Activated naive CD8-positive, alpha-beta T cell treated with anti-CD3 and anti-CD28 coated beads, Interleukin-2, amount 50 U/mL, for 16 hours (primary cell): ENCODE measurements around the gene GAB2.
"Not testable (repeated sequence)": the region's sequence is repeated elsewhere in the genome, so short reads cannot be mapped to it uniquely, and the experiment has no call there.

Source experiments
- DNase-seq: peaks from one replicate; pipeline ENCODE4 v3.0.0-alpha.2; 2020; ENCODE audit warnings: low read depth, low spot score

The GAB2 gene

DNA sequence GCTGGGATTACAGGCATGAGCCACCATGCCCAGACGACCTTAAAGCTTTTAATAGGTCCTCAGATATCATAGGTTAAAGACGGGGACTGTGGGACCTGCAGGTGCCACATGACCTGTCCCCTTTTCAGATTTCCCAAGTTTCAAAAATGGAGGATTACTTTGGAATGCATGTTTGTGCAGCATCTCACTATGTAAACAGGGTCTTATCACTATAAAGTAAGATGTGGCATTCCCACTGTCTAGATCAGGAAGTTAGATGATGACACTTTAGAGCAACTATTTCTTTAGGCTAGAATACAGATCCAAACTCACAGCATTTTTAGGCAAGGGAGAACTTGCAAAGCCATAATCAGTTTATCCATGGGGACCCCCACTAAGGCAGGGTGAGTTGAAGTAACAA is 136.1 kb downstream of the GAB2 start:
- DNase-seq = no peak

DNA sequence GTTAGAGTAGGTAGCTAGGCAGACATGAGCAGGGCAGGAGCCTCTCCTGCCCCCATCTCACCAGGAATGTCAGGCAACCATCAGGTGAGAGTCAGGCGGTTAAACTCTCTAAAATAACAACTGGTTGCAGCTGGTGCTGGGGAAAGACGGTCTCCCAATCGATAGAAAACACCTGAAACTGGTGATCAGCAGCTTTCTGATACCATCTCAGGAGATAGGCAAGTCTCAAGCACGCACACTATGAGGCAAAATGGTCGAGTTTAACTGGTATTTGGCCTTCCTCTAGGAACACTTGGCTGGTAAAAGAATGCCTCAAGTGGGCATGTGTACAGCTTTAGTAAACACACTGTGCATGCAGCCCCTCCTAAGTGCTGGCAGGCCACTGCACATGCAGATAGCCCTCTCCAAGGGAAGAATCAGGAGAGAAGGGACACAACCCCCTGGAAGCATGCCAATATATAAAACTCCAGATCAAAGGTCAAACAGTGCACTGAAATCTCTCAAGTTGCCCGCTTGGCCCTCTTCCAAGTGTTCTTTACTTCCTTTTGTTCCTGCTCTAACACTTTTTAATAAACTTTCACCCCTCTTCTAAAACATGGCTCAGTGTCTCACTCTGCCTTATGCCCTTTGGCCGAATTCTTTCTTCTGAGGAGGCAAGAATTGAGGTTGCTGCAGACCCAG is 140.2 kb downstream of the GAB2 start:
- no peak for DNase-seq

DNA sequence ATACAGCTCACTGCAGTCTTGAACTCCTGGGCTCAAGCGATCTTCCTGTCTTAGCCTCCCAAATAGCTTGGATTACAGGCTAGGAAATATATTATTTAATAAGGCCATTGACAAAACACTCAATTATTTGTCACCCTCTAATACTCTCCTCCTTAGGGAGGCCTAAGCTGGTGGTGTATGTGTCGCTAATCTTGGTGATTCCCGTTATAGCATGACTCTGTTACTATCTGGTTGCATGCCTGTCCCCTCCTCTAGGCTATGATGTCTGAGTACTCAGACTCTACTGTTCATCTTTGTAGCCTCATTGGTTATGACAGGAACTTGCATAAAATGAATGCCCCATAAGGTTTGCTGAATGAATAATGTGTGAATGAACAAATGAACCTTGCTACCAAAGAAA is 141.3 kb downstream of the GAB2 start:
- DNase-seq = no peak

DNA sequence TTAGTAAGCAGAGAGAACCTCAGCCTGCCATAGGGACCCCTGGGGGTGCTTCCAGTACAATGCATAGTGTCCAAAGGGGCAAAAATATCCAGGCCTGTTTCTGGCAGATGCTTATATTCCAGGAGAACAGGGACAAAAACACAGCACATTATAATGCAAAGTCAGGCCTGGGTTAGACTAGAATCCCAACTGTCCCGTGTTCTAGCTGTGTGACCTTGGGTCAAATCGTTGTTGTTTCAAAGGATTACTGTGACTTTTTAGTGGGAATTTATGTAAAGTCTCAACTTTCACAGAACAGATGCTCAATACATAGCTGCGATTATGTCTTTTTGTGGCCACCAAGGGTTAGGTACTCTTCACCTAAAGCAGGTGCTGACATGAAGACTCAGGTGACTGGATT is 142.9 kb downstream of the GAB2 start:
- DNase-seq = no peak

DNA sequence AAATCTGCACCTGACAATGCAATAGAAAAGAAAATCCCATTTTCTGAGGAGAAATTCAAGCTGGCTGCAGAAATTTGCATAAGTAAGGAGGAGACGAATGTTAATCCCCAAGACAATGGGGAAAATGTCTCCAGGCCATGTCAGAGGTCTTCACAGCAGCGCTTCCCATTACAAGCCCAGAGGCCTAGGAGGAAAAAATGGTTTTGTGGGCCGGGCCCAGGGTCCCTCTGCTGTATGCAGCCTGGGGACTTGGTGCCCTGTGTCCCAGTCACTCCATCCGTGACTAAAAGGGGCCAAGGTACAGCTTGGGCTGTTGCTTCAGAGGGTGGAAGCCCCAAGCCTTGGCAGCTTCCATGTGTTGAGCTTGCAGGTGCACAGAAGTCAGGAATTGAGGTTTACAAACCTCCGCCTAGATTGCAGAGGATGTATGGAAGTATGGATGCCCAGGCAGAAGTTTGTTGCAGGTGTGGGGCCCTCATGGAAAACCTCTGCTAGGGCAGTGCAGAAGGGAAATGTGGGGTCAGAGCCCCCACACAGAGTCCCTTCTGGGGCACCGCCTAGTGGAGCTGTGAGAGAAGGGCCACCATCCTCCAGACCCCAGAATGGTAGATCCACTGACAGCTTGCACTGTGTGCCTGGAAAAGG is 144.9 kb downstream of the GAB2 start:
- not testable (repeated sequence) for DNase-seq

DNA sequence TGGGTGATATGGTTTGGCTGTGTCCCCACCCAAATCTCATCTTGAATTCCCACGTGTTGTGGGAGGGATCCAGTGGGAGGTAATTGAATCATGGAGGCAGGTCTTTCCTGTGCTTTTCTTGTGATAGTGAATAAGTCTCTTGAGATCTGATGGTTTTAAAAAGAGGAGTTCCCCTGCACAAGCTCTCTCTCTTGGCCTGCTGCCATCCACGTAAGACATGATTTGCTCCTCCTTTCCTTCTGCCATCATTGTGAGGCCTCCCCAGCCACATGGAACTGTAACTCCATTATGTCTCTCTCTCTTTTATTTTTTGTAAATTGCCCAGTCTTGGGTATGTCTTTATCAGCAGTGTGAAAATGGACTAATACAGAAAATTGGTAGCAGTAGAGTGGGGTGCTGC is 145.8 kb downstream of the GAB2 start:
- not testable (repeated sequence) for DNase-seq

DNA sequence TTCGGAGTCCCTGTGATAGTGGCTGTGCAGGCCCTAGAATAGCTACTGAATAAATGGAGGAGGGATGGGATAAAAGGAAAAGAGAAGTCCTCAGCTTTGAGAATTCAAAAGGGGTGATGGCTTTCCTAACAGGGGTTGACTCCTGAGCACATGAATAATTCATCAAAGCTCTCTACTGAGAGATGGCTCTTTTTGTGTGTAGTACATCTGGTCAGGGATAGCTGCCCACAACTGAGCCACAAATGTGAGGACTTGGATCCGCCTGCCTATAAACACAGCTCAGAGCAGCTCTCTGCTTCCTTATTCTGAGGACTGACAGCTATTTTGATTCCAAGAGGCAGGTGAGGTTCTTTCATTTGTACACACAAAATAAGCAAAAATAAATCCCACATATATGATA is 146.6 kb downstream of the GAB2 start:
- no peak for DNase-seq

DNA sequence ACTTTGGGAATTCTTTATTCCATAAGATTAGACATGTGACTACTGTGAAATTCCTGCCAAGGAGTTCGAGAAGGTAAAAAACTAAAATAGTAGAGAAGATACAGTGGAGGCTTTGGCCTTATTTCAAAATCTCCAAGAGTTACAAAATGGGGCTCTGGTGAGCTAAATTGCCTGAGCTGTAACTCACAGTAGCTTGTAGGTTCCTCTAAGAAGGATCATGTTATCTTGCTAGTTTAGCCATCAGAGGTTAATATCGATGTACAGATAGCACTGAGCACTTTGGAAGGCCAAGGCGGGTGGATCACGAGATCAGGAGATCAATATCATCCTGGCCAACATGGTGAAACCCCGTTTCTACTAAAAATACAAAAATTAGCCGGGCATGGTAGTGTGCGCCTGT is 147.8 kb downstream of the GAB2 start:
- no peak for DNase-seq

DNA sequence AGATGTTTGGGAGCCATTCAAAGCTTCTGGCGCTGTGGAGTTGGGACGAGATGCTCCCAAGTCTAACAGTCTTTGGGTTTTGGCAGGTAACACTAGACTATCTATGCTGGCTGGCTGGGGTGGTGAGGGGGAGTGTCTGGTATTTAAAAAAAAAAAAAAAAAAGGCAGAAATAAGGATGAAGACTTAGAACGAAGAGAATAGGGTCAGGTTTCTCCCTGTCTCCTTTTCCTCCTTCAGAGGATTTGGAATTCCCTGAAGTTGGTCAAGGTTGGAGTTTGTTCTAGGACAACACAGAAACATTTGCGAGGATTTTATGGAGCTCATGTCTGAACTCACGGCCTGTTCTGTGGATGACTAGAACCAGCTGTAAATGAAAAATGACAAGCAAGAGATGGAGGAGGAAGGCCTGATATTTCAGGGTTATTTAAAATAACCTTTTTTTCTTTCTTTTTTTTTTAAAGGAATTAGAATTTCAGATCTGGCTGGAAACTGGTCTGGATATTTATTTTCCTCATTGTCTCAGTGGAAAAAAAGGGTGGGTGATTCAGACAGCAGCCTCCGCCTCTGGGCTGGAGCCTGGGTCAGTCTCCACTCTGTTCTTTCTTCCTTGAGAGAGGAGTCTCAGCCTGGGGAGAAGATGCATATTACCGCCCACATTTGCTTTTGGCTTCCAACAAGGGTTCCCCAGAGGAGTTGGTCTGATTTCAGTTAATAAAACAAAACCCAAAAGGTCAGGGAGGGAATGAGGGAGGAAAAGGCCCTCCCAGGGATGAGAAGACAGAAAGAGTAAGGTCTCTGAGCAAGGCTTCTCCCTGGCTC is 148.8 kb downstream of the GAB2 start:
- DNase-seq = no peak

DNA sequence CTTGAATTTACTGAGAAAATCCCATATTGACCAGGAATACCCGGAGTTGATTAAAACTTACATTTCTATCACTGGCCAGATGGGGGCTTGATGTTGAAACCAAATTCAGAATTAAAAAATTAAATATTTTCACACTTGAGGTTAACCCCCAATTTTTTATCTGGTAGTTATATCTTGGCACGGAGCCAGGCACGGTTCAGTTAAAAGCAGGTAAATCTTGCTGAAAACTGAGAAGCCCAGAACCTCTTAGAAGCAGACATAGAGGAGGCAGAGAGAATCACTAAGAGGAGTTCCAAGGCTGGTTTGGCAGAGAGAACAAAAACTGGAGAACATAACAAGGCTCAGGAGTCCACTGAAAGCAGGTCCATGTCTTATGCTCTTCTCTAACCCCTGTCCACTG is 151.2 kb downstream of the GAB2 start:
- no peak for DNase-seq

DNA sequence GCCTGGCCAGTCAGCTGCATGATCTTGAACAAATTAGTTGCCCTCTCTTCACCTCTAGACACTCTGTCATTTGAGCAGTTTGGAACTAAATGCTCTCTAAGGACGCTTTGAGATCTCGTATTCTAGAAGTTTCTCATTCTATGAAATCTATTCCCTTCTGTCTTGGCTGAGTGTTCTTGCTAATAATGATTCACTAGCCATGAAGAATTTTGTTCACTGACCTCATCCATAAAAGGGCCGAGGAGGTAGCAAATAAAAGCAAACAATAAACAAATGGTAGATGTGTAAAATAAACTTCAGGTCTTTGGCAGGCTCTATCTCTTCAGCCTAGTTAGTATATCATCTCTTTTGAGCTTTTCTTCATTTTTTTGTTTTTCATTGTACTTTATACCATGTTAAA is 152.3 kb downstream of the GAB2 start:
- DNase-seq = no peak

DNA sequence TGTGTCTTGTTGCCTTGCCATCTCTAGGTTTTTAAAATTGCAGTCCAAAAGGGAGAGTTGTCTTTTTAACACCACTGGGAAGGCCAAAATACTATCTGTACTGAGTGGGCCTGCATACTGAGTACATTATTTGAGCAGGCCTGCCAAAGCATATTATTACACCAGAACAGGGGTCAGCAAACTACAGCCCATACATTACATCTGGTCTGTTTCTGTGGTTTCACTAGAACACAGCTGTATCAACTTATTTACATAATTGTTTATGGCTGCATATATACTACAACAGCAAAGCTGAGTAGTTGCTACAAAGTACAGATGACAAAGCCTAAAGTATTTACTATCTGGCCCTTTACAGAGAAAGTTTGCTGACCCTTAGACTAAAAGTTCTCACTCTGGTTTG is 154.9 kb downstream of the GAB2 start:
- DNase-seq = no peak

DNA sequence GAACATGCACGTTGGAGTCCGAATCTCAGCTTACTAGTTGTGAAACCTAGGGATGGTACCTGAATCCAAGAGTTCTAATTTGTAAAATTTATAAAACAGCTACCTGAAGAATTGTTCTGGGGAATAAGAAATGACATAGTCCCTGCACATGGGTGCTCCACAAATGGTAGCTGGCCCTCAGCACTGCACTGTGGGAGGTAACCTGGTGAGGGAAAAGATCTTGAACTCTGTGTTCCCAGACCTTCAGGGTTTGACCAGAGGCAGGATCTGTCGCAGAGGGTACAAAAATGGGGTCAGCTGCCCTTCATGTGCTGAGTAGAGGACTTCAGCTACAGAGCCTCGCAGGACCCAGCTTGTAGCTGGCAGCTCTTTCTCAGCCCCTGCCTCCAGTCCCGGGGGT is 155.4 kb downstream of the GAB2 start:
- DNase-seq = no peak

DNA sequence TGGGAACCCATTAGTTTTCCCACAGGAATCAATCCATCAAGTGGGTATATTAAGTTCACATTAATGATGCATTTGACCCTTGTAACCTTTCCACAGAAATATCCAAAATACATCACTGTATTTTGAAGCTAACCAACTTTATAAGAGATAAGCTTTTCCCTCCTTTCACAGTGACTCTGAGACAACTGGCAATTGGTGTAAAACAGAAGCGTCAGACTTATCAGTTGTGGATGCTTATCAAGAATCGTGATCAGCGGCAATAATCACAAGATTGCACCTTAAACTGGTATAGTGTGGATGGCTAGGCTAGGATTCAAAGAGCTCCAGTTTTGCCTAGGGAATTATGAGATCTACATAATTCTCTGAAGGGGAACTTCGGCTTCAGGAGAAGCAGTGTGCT is 155.8 kb downstream of the GAB2 start:
- DNase-seq = no peak

DNA sequence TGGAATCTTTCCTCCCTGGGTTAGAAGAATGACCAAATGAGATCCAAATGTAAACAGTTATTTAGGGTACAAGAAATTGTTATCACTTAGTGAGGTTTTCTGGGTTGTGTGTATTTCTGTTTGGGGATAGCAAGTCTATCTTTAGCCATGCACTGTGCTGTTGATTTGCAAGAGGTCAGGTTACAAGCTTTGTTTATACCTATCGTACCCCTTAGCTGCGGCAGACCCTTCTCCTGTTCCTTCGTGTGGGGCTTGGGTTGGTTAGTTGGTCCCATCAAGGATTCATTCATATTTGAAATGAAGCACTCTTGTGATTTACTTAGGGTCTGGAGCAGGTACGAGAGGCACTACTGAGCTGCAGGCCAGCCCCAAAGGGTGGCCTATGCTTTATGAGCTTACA is 156.3 kb downstream of the GAB2 start:
- no peak for DNase-seq

DNA sequence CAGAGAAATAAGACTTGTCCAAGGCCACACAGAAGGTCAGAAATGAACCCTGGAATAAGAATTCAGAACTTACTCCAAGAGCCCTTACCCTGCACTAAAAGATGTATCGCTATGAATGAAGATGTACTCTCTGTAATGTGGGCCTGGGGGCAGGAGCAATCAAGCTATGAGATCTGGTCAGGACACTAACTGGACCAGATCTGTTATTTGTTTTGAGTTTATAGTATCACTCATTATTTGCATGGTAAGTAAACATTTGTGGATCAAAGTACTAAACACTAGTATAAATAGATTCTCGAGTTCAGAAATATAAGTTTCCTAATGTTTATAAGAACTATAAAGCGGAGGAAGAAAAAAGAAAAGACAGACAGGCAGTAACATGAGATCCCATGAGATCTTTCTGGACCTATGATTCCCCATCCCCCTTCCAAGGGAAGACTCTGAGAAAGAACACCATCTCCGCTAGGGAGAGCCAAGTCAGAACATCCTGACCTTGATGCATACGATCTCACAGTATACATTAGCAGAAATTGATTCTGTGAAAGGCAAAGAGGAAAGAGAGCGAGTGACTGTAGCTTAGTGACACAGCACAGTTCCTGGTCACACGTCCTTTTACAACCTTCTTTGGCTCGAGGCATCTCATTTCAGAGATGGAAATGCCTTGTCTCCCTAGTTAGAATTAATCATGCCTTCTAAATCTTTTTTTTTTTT is 157.7 kb downstream of the GAB2 start:
- no peak for DNase-seq

DNA sequence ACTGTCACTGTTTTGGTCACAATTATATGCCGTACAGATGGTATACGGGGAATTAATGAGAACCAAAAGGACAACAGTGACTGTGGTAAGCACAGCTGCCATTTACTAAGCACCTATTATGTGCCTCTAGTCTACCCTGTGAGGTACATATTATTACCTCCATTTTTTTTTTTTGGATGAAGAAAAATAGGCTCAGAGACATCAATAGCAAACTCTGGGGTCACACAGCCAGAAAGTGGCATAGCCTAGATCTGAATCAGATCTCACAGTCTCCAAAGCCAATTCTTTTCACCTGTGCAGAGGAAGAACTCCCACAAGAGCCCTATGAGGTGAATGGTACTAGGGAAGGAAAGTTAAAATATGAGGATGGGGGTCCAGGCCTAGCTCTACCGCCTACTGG is 160.0 kb downstream of the GAB2 start:
- no peak for DNase-seq

DNA sequence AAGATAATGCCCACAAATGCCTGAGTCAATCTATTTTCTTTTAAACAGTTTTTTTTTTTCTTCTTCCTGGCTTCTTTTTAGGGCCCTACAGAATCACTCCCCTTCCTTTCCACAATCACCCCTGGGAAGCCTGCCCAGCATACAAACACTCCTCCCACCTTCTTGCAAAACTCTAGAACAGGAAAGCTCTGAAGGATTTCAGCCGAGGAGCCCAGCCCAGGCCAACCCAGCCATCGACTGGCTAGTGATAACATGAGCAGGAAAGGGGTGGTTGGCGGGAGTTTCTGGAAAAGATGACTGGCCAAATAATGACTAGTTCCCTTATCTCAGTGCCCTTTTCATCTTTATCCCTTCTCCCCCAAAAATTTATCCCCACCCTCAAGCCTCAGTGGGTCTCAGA is 160.7 kb downstream of the GAB2 start:
- no peak for DNase-seq

DNA sequence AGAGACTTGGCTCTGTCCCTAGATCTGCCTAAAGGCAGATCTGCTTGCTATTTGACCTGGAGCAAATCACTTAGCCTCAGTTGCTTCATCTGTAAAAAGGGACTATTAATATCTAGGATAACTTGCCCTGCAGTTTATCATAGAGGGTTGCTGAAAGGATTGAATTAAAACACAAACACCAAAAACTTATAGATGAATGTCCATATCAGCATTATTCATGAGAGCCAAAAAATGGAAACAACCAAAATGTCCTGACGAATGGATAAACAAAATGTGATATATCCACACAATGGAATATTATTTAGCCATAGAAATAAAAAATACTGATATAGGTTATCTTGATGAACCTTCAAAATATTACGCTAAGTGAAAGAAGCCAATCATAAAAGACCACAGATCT is 161.7 kb downstream of the GAB2 start:
- no peak for DNase-seq

DNA sequence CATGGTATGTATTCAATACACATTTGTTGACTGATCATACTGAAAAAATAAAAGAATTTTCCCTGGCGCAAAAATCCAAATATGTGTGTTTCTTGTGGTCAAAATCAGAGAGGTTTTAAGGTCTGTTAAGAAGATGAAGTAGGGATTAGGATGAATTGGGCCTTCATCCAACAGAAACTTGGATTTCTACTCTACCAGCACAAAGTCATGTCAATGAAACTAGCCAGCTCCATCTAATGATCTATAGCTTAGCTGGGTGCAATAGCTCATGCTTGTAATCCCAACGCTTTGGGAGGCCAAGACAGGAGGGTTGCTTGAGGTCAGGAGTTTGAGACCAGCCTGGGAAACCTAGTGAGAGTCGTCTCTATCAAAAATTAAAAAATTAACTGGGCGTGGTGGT is 163.4 kb downstream of the GAB2 start:
- DNase-seq = no peak

DNA sequence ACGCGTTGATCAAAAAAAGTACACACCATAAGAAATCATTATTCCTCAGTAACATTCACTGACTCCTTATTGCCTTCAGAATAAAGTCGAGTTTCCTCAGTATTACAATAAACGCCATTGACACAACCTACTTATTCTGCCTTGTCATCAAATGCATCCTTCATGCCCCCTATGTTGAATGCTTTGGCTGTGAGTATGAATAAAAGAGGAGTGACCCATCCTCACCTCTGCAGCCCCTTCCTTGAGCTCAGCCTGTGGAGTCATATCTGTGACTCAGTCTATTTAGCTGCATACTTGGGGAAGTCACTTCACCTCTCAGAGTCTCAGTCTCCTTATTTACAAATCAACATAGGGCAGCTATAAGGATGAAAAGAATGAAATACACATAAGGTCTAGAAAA is 163.8 kb downstream of the GAB2 start:
- no peak for DNase-seq

DNA sequence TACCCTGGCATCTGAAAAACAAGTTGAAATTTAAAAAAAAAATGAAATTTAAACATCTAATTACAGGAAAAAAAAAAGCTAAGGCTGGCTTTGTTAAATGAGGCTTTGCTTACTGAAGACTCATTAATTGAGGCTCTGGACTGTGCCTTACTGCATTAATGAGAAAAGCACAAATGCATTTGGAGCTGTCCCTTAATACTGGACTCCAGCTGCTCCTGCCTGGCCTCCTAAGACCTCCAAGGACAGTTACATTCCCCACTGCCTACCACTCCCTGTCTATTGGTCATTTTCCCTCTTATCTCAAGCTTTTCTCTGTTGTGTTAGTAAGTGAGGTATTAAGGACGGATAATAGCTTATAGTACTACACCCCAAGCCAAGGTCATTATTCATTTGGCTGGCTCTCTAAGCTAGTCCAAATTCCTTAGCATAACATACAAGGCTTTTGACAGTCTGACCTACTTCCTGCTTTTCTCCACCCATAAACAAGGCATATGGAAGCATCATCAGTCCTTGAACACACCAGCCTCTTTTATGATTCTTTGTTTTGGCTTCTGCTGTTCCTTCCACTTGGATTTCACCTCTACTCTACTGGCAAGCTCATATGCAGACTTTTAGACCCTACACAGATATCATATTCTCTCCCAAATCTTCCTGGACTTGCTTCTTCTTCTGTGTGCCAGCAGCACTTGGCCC is 166.4 kb downstream of the GAB2 start:
- DNase-seq = no peak
